Subcutaneous abdominal adipose tissue (tissue), 5 donors: Measurements from ENCODE around the gene PLEKHG4B.

Source experiments
- H3K27ac ChIP-seq: one replicate; pipeline ENCODE4 v1.7.0; 2013; ENCODE audit warnings: low read depth, mild to moderate bottlenecking, inconsistent platforms, low read length, moderate library complexity
- H3K27me3 ChIP-seq, 5 donors: one replicate each; pipeline ENCODE4 v1.7.0; 2013; ENCODE audit warnings: low read length in 5 of 5, inconsistent platforms in 1 of 5; ENCODE audit not compliant: control insufficient read depth in 5 of 5, insufficient read depth in 4 of 5
- H3K36me3 ChIP-seq, 5 donors: one replicate each; pipeline ENCODE4 v1.7.0; 2013; ENCODE audit warnings: low read length in 5 of 5; ENCODE audit not compliant: control insufficient read depth in 5 of 5, insufficient read depth in 5 of 5
- H3K4me1 ChIP-seq, 5 donors: one replicate each; pipeline ENCODE4 v1.7.0; 2013; ENCODE audit warnings: low read length in 5 of 5, mild to moderate bottlenecking in 3 of 5, moderate library complexity in 1 of 5; ENCODE audit not compliant: control insufficient read depth in 5 of 5, insufficient read depth in 5 of 5
- H3K4me3 ChIP-seq, 5 donors: one replicate each; pipeline ENCODE4 v1.7.0; 2013; ENCODE audit warnings: low read length in 5 of 5, low read depth in 1 of 5
- H3K9ac ChIP-seq, 5 donors: one replicate each; pipeline ENCODE4 v1.7.0; 2013; ENCODE audit warnings: low read length in 5 of 5, mild to moderate bottlenecking in 4 of 5, moderate library complexity in 3 of 5
- H3K9me3 ChIP-seq, 5 donors: one replicate each; pipeline ENCODE4 v1.7.0; 2013; ENCODE audit warnings: low read length in 5 of 5; ENCODE audit not compliant: control insufficient read depth in 5 of 5
- donor health status: healthy.
- donor health status: healthy.
- donor health status: healthy.
- donor health status: healthy.
- donor health status: healthy.

PLEKHG4B gene

GRCh38 chr5:154826-155225, 62.9 kb downstream of the PLEKHG4B start:
- no peaks in the 10 kb centered on the region for H3K4me1 ChIP-seq
- no peaks in the 10 kb centered on the region for H3K9me3 ChIP-seq
- no peaks in the 10 kb centered on the region for H3K36me3 ChIP-seq
- H3K27ac ChIP-seq, result no peak overlapping the region
- peaks cover 0 to 14% (median 4%) of the 10 kb centered on the region in 5 donors for H3K27me3 ChIP-seq
- no peak overlapping the region for H3K9ac ChIP-seq
- H3K4me3 ChIP-seq, result no peak overlapping the region

GRCh38 chr5:155651-156410, 63.9 kb downstream of the PLEKHG4B start:
- Histone ChIP-seq H3K27ac (no peak overlapping the region), H3K9ac (no peak overlapping the region), H3K9me3 (no peaks in the 10 kb centered on the region), H3K36me3 (no peaks in the 10 kb centered on the region), H3K4me1 (peaks cover 0 to 3% (median 0%) of the 10 kb centered on the region in 5 donors), H3K4me3 (no peak overlapping the region), H3K27me3 (peaks cover 0 to 14% (median 9%) of the 10 kb centered on the region in 5 donors)

- H3K4me3 ChIP-seq, result no peak overlapping the region
- H3K36me3 ChIP-seq, result no peaks in the 10 kb centered on the region
- no peak overlapping the region for H3K9ac ChIP-seq
- H3K27ac ChIP-seq, result no peak overlapping the region
- no peaks in the 10 kb centered on the region for H3K9me3 ChIP-seq
- H3K4me1 ChIP-seq, result peaks cover 0 to 3% (median 0%) of the 10 kb centered on the region in 5 donors
- H3K27me3 ChIP-seq, result peaks cover 0 to 15% (median 12%) of the 10 kb centered on the region in 5 donors
These were observed 64.6 kb downstream of the PLEKHG4B start for GRCh38 chr5:156411-157072.

DNA sequence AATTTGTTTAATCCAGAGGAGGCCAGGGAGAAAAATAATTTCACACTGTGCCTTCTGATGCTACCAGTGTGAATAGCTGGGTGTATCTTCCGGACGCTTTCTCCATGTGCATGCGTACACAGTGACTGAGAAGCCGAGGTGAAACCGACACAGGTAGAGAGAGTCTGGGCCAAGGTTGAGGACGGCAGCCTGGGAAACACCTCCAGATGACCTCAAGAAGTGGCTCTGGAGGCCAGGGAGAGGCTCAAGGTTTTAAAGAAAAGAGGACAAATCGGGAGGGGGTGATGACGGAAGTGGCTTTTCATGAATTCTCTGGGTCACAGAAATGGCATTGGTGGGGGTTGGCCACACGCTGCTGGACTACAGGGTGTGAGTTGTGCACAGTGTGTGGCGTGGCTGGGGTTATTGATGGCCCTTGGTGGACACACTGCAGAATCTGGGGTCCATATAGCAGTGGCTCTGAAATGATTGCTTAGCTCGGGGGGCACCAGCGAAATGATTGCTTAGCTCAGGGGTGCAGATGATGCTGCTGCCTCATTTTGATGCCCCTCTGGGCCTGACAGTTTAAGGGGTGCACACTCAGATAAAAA, 65.3 kb downstream of the PLEKHG4B start:
- no peaks in the 10 kb centered on the region for H3K36me3 ChIP-seq
- no peak overlapping the region for H3K4me3 ChIP-seq
- no peak overlapping the region for H3K9ac ChIP-seq
- H3K27me3 ChIP-seq, result peaks cover 0 to 18% (median 12%) of the 10 kb centered on the region in 5 donors
- H3K9me3 ChIP-seq, result no peaks in the 10 kb centered on the region
- H3K4me1 ChIP-seq, result peaks cover 0 to 3% (median 0%) of the 10 kb centered on the region in 5 donors
- H3K27ac ChIP-seq, result no peak overlapping the region

DNA sequence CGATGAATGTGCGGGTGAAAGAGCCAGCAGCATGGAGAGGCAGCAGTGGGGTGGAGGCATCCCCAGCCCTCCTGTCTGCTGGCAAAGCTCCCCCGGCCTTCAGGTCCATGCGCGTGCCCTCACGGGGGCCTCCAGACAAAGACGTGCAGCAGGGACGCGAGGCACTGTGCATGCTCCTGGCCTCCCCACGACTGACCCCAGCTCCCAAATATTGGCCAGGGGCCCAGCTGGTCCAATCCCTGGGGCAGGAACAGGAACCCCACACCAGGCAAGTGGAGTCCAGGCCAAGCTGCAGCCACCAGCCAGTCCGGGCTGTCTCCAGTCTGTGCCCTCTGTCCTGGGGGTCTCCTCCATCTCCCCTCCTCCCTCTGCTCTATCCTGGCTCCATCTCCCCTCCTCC, 65.8 kb downstream of the PLEKHG4B start:
- no peaks in the 10 kb centered on the region for H3K36me3 ChIP-seq
- H3K27ac ChIP-seq, result no peak overlapping the region
- H3K27me3 ChIP-seq, result peaks cover 0 to 18% (median 12%) of the 10 kb centered on the region in 5 donors
- no peaks in the 10 kb centered on the region for H3K9me3 ChIP-seq
- no peak overlapping the region for H3K9ac ChIP-seq
- H3K4me1 ChIP-seq, result peaks cover 0 to 3% (median 0%) of the 10 kb centered on the region in 5 donors
- H3K4me3 ChIP-seq, result no peak overlapping the region

- Histone ChIP-seq H3K4me1 (peaks cover 0 to 3% (median 0%) of the 10 kb centered on the region in 5 donors), H3K27ac (no peak overlapping the region), H3K27me3 (peaks cover 0 to 18% (median 12%) of the 10 kb centered on the region in 5 donors), H3K36me3 (no peaks in the 10 kb centered on the region), H3K4me3 (no peak overlapping the region), H3K9ac (no peak overlapping the region), H3K9me3 (no peaks in the 10 kb centered on the region)
These were observed 67.0 kb downstream of the PLEKHG4B start for GRCh38 chr5:158807-159447.

DNA sequence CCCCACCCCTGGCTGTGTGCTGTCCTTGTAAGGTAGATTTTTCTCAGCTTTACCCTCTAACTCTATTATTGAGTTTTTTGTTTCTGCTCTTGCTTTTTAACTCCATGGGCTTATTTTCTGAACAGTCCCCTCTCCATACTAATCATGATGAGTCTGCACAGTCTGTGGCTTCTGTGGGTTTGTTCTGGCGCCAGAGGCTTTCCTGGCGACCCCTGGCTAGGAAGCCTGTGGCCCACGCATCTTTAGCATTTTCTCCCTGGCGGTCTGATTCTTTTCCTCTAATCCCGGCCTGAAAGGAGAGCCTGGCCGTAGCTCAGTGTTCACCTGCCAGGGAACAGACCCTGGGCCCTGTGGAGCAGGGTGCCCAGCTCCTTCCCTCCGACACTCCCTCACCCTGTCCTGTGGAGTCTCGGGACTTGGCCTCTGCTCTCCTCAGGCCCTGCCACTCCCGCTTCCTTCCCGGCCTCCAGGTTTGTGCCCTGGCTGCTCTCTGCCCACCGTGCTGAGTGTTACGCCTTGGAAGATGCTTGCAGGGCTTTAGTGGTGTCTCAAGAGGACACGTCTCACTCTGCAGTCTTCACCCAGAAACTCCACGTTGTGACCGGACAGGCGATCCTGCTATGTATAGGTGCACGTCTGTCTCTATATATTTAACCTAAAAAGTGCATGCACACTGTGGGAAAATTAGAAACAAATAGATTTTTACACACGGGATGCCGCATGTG, 67.6 kb downstream of the PLEKHG4B start:
- Histone ChIP-seq H3K4me1 (peaks cover 0 to 3% (median 0%) of the 10 kb centered on the region in 5 donors), H3K9me3 (no peaks in the 10 kb centered on the region), H3K9ac (peak overlapping the region in 1 of 5 donors; percentile 52), H3K4me3 (no peak overlapping the region), H3K27ac (no peak overlapping the region), H3K27me3 (peaks cover 0 to 18% (median 12%) of the 10 kb centered on the region in 5 donors), H3K36me3 (no peaks in the 10 kb centered on the region)

DNA sequence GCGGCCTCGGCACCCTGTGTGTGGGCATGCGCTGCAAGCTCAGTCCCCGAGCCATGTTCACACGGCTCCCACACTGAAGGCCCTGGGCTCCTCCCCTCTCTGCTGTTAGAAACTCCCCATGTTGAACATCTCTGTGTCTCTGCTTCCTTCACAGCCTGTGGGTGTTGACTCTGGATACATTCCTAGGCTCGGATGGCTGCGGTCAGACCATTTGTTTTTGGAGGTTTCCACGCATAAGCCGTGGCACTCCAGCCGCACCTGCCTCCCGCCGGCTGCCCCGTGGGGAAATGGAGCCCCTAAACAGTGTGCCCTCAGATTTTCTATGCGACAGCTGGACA, 68.2 kb downstream of the PLEKHG4B start:
- H3K9me3 ChIP-seq, result no peaks in the 10 kb centered on the region
- peak overlapping the region in 1 of 5 donors; percentile 52 for H3K9ac ChIP-seq
- no peaks in the 10 kb centered on the region for H3K36me3 ChIP-seq
- H3K27ac ChIP-seq, result no peak overlapping the region
- H3K27me3 ChIP-seq, result peaks cover 0 to 18% (median 10%) of the 10 kb centered on the region in 5 donors
- peaks cover 0 to 3% (median 0%) of the 10 kb centered on the region in 5 donors for H3K4me1 ChIP-seq
- H3K4me3 ChIP-seq, result no peak overlapping the region

- Histone ChIP-seq H3K9ac (no peak overlapping the region), H3K27me3 (peaks cover 0 to 18% (median 10%) of the 10 kb centered on the region in 5 donors), H3K9me3 (no peaks in the 10 kb centered on the region), H3K4me1 (peaks cover 0 to 3% (median 0%) of the 10 kb centered on the region in 5 donors), H3K36me3 (no peaks in the 10 kb centered on the region), H3K4me3 (no peak overlapping the region), H3K27ac (no peak overlapping the region)
These were observed 69.2 kb downstream of the PLEKHG4B start for GRCh38 chr5:160921-161802.
